ENCODE data around the gene MSANTD2.
"Not testable (repeated sequence)": the region's sequence is repeated elsewhere in the genome, so short reads cannot be mapped to it uniquely, and the experiment has no call there.

Gene MSANTD2

DNA sequence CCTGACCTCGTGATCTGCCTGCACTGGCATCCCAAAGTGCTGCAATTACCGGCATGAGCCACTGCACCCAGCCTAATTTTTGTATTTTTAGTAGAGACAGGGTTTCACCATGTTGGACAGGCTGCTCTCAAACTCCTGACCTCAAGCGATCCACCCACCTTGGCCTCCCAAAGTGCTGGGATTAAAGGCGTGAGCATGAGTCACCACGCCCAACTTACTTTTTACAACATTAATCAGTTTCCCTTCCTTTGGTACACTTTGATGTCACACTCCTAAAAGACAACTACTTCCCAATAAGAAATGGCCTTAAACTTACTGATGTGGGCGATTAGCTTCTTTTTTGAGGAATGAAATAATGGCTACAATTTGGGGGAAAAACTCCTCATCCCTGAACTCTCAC is 29.2 kb downstream of the MSANTD2 start:
- not testable (repeated sequence) for H3K36me3 ChIP-seq (ENCODE audit: insufficient read depth, low read length)

GRCh38 chr11:124769806-124770774 is 30.1 kb downstream of the MSANTD2 start:
- peaks cover 11% of the 10 kb centered on the region for H3K4me1 ChIP-seq (ENCODE audit: insufficient read depth, low read length)
- H3K36me3 ChIP-seq (ENCODE audit: insufficient read depth, low read length) = peaks cover 4% of the 10 kb centered on the region; the same call in 1 of the 2 replicates
- H3K9me3 ChIP-seq (ENCODE audit: control insufficient read depth, insufficient read depth, low read length) = no peaks in the 10 kb centered on the region
- H3K9ac ChIP-seq (ENCODE audit: low read depth, low read length) = no peak overlapping the region

More for the DNA sequence above, 29.2 kb downstream of the MSANTD2 start:
- peaks cover 11% of the 10 kb centered on the region for H3K4me1 ChIP-seq (ENCODE audit: insufficient read depth, low read length)
- not testable (repeated sequence) for H3K9ac ChIP-seq (ENCODE audit: low read depth, low read length); H3K9me3 ChIP-seq (ENCODE audit: control insufficient read depth, insufficient read depth, low read length)

DNA sequence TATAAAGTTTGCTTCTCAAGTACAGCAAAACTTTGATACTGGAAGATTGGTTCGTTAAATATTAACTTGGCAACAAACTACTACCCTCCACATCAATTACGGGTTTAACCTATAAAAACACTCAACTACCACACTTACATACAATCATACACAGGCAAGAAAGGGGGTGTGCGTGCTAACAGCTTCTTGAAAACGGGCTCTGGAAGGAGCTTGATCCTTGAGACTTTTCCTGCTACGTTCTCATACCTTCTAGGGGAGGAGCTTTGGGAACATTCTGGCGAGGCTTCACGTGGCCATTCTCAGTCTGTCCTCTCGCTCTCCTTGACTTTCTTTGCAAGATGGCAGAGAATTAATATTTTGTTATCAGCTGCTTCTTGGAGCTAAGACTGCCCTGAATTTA is 31.3 kb downstream of the MSANTD2 start:
- Histone ChIP-seq H3K9me3 (ENCODE audit: control insufficient read depth, insufficient read depth, low read length) (no peaks in the 10 kb centered on the region), H3K9ac (ENCODE audit: low read depth, low read length) (no peak overlapping the region), H3K4me1 (ENCODE audit: insufficient read depth, low read length) (peaks cover 11% of the 10 kb centered on the region), H3K36me3 (ENCODE audit: insufficient read depth, low read length) (peaks cover 4% of the 10 kb centered on the region; the same call in 1 of the 2 replicates)

GRCh38 chr11:124766156-124766555 is 34.0 kb downstream of the MSANTD2 start:
- H3K4me1 ChIP-seq (ENCODE audit: insufficient read depth, low read length) = peaks cover 11% of the 10 kb centered on the region
- no peaks in the 10 kb centered on the region for H3K9me3 ChIP-seq (ENCODE audit: control insufficient read depth, insufficient read depth, low read length)
- H3K36me3 ChIP-seq (ENCODE audit: insufficient read depth, low read length) = peaks cover 4% of the 10 kb centered on the region; the same call in 1 of the 2 replicates
- no peak overlapping the region for H3K9ac ChIP-seq (ENCODE audit: low read depth, low read length)

GRCh38 chr11:124763156-124763947 is 36.9 kb downstream of the MSANTD2 start:
- peak overlapping the region; percentile 45; the same call in 1 of the 2 replicates for H3K9ac ChIP-seq (ENCODE audit: low read depth, low read length)
- no peaks in the 10 kb centered on the region for H3K9me3 ChIP-seq (ENCODE audit: control insufficient read depth, insufficient read depth, low read length)
- peaks cover 7% of the 10 kb centered on the region; the same call in 1 of the 2 replicates for H3K4me1 ChIP-seq (ENCODE audit: insufficient read depth, low read length)
- peaks cover 4% of the 10 kb centered on the region; the same call in 1 of the 2 replicates for H3K36me3 ChIP-seq (ENCODE audit: insufficient read depth, low read length)

DNA sequence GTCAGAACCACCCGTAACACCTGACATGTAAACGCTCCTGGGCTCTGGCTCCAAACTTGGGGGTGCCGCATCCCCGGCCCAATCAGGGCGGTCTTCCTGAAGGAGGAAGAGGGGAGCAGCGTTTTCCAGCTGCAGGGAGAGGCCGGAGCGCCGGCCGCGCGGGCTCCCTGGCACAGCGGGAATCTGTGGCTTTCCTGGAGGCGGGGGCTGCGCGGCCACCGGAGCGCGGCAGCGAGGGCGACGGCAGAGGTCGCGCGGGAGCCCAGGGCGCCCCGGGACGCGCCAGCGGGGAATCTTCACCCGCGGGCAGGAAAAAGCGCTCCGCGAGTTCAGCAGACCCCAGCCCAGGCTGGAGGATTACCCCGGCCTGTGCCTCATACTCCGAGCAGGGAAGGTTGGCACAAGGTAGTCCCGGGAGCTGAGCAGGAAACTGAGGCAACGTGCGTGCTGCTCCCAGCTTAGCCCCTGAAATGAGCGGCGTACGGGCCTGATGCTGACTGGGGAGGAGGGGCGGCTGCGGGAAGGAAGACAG is 37.5 kb downstream of the MSANTD2 start:
- Histone ChIP-seq H3K36me3 (ENCODE audit: insufficient read depth, low read length) (peaks cover 4% of the 10 kb centered on the region; the same call in 1 of the 2 replicates), H3K4me1 (ENCODE audit: insufficient read depth, low read length) (peaks cover 7% of the 10 kb centered on the region; the same call in 1 of the 2 replicates), H3K9ac (ENCODE audit: low read depth, low read length) (peak overlapping the region; percentile 45; the same call in 1 of the 2 replicates), H3K9me3 (ENCODE audit: control insufficient read depth, insufficient read depth, low read length) (no peaks in the 10 kb centered on the region)

- Histone ChIP-seq H3K4me1 (ENCODE audit: insufficient read depth, low read length) (peaks cover 10% of the 10 kb centered on the region), H3K9ac (ENCODE audit: low read depth, low read length) (peak within 1 kb of the TSS; percentile 45; the same call in 1 of the 2 replicates), H3K36me3 (ENCODE audit: insufficient read depth, low read length) (peaks cover 4% of the 10 kb centered on the region; the same call in 1 of the 2 replicates), H3K9me3 (ENCODE audit: control insufficient read depth, insufficient read depth, low read length) (no peaks in the 10 kb centered on the region)
These were observed 38.0 kb downstream of the MSANTD2 start, which contains the start of gene ESAM for GRCh38 chr11:124762105-124762623. Gene ESAM (minus strand): TSS chr11:124762290. CDS start chr11:124762154, 136 bp downstream.

GRCh38 chr11:124761301-124762104 is 38.7 kb downstream of the MSANTD2 start:
- Histone ChIP-seq H3K4me1 (ENCODE audit: insufficient read depth, low read length) (peaks cover 16% of the 10 kb centered on the region), H3K36me3 (ENCODE audit: insufficient read depth, low read length) (peaks cover 4% of the 10 kb centered on the region; the same call in 1 of the 2 replicates), H3K9me3 (ENCODE audit: control insufficient read depth, insufficient read depth, low read length) (no peaks in the 10 kb centered on the region), H3K9ac (ENCODE audit: low read depth, low read length) (peak overlapping the region; percentile 45; the same call in 1 of the 2 replicates)

DNA sequence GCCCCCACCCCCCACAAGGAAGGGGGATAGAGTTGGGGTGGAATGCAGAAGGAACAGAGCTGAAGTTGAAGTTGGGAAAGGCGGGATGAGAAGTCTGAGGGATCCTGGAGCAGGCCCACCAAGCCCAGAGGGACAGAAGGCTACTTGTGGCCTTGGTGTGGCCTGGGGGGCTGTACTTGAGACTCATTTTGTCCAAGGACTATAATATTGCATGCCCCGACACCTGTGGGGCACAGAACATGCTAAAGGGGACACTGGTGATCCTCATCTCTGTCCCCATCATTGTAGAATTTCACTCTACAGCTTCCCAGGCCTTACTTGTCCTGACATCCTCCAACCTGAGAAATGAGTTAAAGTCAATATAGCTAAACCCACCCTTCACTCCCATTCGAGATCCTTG is 39.4 kb downstream of the MSANTD2 start:
- H3K4me1 ChIP-seq (ENCODE audit: insufficient read depth, low read length) = peaks cover 16% of the 10 kb centered on the region
- peaks cover 4% of the 10 kb centered on the region; the same call in 1 of the 2 replicates for H3K36me3 ChIP-seq (ENCODE audit: insufficient read depth, low read length)
- no peaks in the 10 kb centered on the region for H3K9me3 ChIP-seq (ENCODE audit: control insufficient read depth, insufficient read depth, low read length)
- 0 out of 2 replicates have a peak overlapping the region, but pooled peaks have one; percentile 46 for H3K9ac ChIP-seq (ENCODE audit: low read depth, low read length)

DNA sequence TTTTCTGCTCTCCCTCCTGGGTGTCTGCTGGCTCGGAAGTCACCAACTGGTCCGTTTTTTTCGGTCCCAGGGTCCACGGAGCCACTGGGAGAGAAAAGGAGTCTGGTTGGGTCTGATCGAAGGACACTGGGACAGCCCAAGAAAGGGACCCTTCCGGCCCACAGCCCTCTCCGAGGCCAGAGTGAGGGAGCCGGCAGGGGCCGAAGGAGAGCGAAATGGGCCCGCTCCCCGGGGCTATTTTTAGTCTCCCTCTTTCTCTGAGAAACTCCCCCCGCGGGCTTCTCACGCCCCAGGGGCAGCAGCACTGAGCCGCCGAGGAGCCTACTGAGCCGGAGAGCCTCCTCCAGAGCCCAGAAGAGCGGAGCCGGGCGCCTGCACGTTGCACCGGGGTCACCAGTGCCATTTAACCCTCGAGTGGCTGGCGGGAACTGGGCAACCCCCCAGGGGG is 40.0 kb downstream of the MSANTD2 start:
- Histone ChIP-seq H3K4me1 (ENCODE audit: insufficient read depth, low read length) (peaks cover 16% of the 10 kb centered on the region), H3K9ac (ENCODE audit: low read depth, low read length) (peak overlapping the region; percentile 46), H3K9me3 (ENCODE audit: control insufficient read depth, insufficient read depth, low read length) (no peaks in the 10 kb centered on the region), H3K36me3 (ENCODE audit: insufficient read depth, low read length) (no peaks in the 10 kb centered on the region)

- Histone ChIP-seq H3K36me3 (ENCODE audit: insufficient read depth, low read length) (no peaks in the 10 kb centered on the region), H3K9ac (ENCODE audit: low read depth, low read length) (peak overlapping the region; percentile 46), H3K9me3 (ENCODE audit: control insufficient read depth, insufficient read depth, low read length) (no peaks in the 10 kb centered on the region), H3K4me1 (ENCODE audit: insufficient read depth, low read length) (peaks cover 16% of the 10 kb centered on the region)
These were observed 40.7 kb downstream of the MSANTD2 start for GRCh38 chr11:124759266-124760204.
